ENCODE measurements around the gene LTB.

LTB gene

DNA sequence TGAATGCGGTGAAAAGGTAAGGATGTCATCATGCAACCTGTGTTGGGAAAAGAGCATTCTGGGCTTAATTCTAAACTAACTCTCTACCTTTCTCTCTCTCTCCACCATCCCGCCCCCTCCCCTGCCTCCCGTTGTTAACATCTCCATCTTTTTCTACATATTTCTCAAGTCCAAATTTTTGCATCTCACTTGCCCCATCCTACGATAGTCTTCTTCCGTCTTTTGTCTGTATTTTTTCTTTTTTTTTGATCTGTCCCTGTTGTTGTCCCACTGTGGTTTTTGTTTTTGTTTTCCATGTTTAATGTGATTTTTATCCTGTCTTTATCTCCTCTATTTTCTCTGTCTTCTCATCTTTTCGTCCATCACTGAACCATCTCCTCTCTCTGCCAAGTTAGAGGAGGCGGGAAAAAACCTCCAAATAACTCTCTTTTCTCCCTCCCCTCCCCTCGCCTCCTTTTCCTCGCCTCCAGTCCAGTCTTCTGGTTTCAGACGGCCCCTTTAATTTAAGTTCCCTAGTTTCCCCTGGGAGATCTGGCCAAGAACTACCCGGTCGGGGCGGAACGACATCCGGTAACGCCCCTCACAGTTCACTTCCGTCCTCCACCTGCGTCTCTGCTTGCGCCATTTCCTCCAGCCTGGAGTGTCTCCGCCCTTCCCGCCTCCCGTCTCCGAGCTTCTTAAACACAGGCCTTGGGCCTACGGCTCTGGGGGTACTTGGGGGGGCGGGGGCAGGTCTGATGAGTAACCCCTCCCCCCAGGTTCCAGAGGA lies 35.1 kb downstream of the LTB start, which contains the start of gene NFKBIL1:
TSS of gene NFKBIL1 (plus strand) at position 651 of the 769 bp plus-strand sequence. CDS start at position 738, 87 bp downstream.
- DNase-seq = peak; percentile 72 to 97

DNA sequence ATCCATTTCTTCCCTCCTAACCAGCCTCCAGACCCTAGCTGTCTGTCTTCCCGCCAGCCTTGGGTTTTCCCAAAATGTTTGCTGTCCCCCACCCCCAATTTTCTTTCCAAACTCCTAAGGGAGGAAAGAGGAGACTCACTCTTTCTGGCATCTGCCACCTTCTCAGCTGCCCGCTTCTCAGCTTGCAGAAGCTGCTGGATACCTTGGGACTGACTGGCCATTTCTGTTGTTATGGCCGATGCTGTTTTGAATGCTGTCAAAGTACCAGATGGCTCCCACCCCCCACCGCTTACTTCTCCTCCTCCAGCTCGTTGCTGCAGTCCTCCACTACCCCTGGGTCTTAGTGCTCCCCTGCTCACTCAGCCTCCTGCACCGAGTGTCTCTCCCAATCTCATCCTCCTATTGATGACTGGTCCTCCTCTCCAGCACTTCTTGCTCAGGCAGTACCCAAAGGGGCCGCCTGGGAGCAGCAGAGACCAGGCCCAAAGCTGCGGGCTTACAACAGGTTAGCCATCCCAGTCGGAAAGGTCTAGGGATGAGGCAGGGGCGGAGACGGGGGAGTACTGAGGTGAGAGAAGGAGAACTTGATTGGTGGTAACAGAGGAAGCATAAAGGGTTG lies 35.8 kb downstream of the LTB start, which contains the start of gene ATP6V1G2:
TSS of gene ATP6V1G2 (minus strand) at position 270 of the 619 bp plus-strand sequence. CDS start at position 221, 49 bp downstream.
- DNase-seq = peak; percentile 90 to 97

DNA sequence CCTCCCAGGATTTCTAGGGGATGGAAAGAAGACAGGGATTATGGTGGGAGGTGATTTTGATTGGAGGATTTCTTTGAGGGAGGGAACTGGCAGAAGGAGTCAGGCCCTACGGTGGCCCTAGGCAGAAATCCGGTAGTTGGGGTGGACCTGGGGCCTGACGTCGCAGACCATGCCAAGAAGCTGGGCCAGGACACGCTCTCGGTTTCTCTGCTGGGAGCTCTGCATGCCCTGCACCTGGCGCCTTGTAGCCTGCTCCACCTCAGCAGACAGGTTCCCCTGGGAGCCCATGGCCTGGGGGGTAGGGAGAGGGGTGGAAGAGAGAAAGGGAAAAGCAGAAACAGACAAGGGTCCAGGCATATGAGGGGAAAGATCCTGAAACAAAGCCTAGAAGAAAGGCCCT lies 36.9 kb downstream of the LTB start:
- no peak for DNase-seq

DNA sequence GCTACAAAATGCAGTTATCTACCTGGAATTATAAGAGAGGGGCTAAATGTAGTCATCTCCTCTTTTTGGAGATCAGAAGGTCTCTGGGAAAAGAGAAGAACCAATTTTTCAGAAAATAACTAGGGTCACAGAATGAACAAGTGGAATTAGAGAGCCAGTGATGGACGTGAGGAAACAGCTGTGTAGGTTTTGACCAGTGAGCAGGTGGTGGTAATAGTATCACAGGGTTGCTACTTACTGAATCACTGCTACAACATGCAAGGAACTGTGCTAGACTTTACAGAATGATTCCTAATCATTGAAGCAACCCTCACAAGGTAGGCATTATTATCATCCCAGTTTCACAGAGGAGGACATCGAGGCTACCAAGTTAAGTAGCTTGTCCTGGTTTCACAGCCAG lies 37.5 kb downstream of the LTB start:
- no peak for DNase-seq

DNA sequence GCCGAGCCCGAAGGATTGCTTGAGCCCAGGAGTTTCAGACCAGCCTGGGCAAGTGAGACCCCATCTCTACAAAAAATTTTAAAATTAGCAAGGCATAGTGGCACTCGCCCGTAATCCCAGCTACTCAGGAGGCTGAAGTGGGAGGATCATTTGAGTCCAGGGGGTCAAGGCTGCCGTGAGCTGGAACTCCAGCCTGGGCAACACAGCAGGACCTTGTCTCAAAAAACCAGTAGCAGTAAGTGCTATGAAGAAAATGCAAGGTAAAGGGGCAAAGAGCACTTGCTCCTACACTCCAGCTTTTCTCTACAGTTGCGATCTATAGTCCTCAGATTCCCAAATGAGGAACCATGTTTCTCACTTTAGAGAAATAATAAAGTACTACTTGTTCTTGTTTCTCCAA lies 38.6 kb downstream of the LTB start:
- DNase-seq = no peak

DNA sequence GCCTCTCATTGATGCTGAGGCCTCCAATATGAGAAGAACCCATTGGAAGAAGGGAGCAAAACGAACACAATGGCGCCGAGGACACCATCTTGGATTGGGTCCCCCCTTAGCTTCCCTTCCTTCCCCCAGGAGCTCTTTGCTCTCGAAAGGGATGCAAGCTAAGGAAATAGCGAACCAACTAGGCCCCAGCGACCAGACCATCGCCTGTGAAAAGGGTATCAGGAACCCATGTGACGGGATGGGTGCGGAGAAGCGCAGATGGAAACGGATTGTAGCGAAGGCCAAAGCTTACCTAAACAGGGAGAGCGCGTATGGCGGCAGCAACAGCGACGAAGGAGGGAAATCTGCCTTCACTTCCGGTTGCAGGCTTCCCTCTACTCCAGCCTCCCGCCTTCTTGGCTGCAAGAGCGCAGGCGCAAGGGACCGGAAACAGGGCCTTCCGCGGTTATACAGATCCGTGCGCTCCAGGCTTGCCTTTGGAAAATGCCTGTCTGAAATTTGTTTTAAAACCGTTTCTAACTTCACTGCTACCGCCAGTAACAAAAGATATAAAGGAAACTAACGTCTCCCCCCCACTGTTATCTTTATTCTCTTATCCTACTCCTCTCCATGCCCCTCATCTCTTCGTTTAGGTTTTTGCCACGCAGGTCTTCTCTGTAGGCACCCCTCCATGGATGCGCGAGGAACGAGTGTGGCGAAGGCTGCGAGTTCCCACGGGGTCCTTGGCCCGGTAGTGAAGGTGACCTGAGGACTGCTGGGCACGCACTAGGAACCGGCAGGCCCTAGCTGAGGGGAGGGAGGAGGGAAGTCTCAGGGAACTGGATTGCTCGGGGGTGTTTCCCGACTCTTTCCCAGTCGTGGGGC lies 40.3 kb downstream of the LTB start, which contains the start of gene DDX39B:
TSS of gene DDX39B (minus strand) at position 346 of the 864 bp plus-strand sequence. CDS start 1,471 bp downstream, outside the sequence.
- DNase-seq = peak; percentile 27 to 84

DNA sequence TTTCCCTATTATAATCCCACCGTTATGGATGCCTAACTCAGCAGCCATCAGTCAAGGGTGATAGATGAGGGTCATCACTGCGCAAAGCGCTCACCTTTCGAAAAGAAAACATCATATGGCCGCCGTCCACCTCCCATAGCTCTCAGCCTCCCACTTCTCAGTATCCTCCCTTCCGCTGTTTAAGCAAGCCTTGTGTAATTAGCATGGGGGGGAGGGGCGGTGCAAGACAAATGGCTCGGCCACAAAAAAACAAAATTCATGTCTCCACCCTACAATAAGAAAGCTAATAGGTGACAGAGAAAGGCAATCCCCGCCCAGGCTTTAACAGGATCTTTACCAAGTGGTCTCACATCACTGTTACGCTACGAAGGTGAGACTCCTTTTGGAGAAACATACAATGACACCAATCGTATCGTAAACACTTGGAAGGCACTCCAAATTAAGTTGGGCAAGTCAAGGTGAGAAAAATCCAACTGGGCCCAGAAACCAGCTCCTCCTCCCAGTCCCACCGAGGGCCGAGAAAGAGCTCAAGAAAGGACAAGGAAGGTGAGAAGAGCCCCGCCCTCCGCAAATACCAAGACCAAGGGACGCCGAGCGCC lies 41.1 kb downstream of the LTB start:
- no peak for DNase-seq

DNA sequence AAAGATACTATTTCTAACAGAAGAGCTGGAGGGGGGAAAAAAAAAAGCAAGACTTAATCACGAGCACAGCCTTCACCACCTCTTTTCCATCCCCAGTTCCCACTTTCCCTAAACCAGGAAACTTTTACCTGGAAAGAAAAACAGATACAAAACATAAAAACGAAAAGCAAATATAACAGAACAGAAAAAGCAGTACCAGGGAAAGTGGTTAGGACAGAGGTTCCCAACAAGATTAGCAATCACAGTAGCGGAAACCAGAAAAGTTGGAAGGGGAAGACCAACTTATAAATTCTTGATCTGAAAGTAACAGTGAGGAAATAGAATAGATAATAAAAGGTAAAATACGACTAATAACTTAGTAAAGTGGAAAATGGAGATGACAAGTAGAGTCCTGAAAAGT lies 41.6 kb downstream of the LTB start:
- no peak for DNase-seq

DNA sequence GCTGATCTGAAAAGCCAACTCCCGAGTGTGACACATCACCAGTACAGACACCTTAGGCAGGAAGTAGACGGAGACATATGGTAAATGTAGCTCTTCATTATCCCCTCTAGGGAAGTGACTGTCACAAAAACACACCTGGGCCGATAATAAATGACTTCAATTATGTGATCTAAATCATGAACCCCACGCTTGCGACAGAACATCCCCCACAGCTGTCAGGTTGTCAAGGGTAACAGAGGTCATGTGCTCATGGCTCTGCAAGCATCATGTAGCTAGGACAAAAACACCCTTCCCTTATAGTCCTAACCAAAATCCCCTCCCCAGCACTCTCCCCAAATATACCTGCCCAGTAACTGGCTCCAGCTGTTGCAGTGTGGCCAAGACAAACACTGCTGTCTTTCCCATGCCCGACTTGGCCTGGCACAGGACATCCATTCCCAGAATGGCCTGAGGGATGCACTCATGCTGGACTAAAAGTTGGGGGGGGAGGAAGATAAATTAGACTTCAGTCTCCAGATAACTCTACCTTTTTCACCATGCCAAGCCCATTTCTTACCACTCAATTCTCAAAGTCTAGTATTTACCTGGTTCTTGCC lies 43.3 kb downstream of the LTB start:
- no peak for DNase-seq

DNA sequence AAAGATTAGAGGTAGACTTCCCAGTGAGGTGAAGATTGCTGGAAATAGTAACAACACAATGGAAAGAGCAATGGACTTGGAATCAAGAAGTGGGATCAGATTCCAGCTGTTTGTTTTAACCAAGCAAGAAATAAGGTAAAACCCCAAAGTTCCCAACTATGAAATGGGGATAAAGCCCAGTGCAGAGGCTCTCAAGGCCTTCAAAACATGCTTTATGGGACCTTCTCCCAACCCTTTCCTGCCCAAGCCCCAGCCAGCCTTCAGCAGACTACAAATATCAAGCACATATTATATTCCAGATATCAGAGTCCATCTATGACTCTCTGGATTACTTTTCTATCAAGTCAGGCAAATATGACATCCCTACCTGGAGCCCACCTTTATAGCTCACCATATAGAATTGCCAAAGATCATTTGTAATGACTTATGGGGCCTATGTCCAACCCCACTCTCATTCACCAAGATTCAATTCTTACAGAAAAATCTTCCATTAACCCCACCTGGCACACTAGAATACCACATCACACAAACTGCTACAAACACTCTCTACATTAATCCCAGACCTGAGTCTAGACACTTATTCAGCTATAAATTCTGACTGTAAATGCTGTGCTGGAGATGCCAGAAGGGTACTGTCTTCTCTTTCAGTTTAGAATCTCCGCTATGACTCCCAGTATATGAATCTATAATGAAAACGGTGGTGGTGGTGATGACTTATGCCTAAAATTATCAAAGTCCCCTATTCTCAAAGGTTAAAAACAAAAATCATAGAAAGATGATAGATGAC lies 46.5 kb downstream of the LTB start:
- DNase-seq = no peak

DNA sequence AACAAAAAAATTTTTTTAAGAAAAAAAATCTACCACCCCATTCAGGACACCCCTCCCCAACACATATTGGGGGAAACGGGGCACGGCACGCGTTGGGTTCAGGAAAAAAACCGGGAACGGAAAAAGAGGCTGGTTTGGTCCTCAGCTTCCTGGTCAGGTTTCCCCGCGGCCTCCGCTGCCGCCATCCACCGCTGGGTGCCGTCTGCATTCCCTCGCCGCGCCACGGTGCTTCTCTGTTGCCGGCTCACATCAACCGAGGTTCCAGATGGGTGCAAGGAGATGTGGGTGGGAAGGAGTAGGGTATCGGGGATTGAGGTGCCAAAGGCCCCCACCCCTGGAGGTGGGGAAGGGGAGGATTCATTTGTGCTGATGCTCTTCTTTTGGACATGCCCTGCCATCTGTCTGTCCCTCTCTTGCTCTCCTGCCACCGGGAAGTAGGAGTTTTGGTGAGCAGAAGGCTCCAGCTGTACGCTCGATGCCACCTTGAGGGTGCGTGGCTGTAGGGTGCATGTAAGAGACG lies 47.6 kb downstream of the LTB start:
- DNase-seq = no peak

DNA sequence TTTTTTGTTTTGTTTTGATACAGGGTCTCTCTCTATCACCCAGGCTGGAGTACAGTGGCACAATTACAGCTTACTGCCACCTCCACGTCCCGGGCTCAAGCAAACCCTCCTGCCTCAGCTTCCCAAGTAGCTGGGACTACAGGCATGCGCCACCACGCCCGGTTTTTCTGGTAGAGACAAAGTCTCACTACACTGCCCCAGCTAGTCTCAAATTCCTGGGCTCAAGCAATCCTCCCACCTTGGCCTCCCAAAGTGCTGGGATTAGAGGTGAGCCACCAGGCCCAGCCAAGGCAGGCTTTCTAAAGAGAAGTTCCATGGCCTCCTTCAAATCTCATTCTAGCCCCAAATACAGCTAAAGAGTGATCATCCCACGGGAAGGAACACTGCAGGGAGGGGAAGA lies 48.2 kb downstream of the LTB start:
- DNase-seq = no peak

DNA sequence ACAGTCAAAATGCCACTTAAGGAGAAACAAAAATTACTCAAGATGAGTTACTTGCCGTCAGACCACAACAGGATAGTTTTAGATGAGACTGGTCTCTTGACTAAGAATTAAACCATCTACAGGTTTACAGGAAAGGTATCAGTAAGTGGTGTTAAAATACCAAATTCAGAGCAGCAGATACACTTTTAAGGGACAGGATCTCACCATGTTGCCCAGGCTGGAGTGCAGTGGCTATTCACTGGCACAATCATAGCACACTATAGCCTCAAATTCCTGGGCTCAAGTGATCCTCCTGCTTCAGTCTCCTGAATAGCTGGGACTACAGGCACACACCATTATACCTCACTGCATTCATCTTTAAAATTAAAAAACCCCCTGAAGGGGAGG lies 48.8 kb downstream of the LTB start:
- DNase-seq = no peak

DNA sequence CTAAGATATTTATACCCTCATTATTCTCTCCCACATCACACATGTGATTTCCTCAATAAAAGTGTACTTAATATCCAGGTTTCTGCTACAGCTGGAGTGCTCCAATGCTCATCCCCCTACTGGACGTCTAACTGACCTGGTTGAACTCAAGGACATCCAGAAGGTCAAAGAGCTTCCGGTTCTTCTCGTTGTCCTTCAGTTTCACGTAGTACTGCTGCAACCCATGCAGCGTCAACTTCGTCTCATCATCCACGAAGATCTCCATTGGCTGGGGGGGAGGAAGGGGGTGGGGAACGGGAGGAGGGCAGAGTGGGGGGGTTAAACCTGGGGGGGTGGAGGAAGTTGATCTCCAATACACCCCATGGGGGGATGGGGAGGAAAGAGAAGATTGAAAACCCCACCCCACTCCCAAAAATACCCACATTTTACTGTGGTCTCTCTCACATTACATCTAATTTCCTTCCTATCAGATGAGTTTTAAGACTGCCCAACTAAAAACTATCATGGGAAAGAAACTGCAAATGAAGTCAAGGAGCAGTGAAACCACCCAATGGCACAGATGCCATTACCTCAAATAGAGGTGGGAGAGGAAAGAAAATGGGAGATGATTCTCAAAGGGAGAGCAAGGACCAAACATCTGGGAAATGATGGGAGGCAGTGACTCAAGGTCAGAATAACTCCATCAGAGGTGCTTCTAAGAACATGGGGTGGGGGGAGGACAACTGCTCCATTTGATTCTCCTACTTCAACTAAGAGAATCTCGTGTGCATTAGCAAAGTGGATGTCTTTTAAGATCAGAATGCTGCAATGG lies 49.4 kb downstream of the LTB start:
- no peak for DNase-seq

DNA sequence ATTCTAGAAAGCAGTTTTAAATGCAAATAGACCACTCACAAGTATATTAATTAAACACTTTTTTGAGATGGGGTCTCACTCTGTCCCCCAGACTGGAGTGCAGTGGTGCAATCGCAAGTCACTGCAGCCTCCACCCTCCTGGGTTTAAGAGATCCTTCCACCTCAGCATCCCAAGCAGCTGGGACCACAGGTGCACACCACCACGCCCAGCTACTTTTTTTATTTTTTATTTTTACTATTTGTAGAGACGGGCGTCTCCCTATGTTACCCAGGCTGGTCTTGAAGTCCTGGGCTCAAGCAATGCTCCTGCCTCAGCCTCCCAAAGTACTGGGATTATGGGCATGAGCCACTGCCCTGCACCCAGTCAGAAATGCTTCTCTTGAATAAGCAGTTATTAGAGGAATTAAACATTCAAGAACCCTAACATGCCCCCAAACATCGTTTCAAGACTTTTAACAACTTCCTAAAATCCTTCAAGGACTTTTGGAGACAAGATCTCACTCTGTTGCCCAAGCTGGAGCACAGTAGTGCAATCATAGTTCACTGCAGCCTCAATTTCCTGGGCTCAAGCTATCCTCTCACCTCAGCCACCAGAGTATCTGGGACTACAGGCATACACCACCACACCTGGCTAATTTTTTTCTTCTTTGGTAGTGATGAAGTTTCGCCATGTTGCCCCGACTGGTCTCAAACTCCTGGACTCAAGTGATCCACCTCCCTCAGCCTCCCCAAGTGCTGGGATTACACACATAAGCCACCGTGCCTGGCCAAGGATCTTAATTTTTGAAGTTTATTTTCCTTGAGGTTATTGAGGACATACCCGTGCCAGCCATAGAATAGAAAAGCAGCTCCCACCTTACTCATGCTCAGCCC lies 50.2 kb downstream of the LTB start:
- no peak for DNase-seq

DNA sequence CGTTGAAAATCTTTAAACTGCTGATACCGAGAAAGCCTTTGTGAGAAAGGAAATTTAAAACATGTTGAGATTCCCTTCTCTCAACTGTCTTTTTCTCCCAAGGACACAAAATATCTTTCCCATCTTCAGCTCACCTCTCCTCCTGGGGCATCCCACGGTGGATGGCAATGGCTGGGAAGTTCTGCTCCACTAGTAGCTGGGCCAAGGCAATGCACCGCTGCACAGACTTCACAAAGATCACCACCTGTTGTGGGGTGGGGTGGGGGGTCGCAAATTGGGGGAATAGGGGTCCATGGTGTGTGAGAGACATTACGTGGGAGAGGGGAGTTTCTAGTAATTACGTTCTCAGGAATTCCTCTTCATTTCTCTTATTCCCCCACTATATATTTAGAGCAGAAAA lies 51.1 kb downstream of the LTB start:
- DNase-seq = no peak

DNA sequence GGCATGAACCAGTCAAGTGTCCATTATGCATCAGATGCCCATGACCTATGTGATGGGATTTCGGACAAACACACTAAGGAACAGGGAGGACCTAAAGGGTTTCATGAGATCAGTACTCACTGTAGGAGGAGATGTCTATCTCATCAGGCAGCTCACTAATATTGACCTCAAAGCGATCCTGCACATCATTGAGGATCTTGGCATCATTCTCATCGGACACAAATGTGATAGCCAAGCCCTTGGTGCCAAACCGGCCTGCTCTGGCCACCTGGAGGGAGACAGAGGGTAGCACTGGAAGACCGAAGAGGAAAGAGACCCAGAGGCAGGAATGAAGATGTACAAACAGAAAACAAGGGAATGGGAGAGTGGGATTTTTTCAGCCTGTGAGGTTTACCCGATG lies 51.6 kb downstream of the LTB start:
- no peak for DNase-seq

All from cerebellar nuclear complex (tissue), 1 donor.